ENCODE measurements around the gene PHACTR2. TPM values are rescaled to one million over a fixed set of nuclear protein-coding genes. Genes with fewer than 3 reads are reported as not detected.

Gene PHACTR2
- total RNA-seq, 1 donor from 2014 or later = 71.0 TPM

DNA sequence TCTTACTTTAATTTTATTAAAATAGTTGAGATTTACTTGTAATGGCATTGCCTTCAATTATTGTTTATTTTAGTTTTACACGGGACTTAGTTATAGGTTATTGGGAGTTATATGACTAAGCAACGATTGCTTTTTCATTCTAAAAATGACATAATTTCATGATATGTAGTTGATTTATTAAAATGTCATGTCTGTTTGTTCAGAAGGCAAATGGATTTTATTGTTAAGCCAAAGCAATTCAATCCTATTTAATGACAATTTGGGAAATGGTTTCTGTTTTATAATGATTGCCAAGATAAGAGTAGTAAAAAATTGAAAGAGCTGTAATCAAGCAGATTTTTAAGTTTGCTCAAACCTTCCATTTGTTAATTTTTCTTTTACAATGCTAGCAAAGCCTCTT lies 74.7 kb downstream of the PHACTR2 start:
- H3K9me3 ChIP-seq (replicated peaks) = no peaks in the 10 kb centered on the region
- no peak overlapping the region for H3K27ac ChIP-seq (replicated peaks)
- no peak for DNase-seq
- H3K4me1 ChIP-seq = peaks cover 36% of the 10 kb centered on the region
- no peaks in the 10 kb centered on the region for H3K27me3 ChIP-seq (ENCODE audit: low read depth)
- intact Hi-C loops (cut with micrococcal nuclease) = no loop called here
- peaks cover 25% of the 10 kb centered on the region for H3K36me3 ChIP-seq
- no peak overlapping the region for H3K4me3 ChIP-seq
- TF ChIP-seq, protein P1, sequence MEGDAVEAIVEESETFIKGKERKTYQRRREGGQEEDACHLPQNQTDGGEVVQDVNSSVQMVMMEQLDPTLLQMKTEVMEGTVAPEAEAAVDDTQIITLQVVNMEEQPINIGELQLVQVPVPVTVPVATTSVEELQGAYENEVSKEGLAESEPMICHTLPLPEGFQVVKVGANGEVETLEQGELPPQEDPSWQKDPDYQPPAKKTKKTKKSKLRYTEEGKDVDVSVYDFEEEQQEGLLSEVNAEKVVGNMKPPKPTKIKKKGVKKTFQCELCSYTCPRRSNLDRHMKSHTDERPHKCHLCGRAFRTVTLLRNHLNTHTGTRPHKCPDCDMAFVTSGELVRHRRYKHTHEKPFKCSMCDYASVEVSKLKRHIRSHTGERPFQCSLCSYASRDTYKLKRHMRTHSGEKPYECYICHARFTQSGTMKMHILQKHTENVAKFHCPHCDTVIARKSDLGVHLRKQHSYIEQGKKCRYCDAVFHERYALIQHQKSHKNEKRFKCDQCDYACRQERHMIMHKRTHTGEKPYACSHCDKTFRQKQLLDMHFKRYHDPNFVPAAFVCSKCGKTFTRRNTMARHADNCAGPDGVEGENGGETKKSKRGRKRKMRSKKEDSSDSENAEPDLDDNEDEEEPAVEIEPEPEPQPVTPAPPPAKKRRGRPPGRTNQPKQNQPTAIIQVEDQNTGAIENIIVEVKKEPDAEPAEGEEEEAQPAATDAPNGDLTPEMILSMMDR (IDR thresholded peaks at IDR 0.05; ENCODE audit: borderline replicate concordance) = no peak

DNA sequence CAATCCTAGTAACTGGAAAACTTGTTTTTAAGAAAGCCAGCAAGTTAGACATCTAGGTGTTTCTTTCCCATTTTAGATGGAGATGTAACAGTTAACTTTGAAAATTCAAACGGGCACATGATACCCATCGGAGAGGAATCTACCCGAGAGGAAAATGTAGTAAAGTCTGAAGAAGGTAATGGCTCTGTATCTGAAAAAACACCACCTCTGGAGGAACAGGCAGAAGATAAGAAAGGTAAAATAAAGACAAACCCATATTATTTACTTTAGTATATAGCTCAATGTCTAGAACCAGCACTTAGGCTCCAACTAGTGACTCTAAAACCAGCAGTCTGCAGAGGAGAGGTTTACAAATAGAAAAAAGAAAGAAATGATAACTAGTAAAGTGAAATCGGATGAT lies 75.9 kb downstream of the PHACTR2 start:
- Histone ChIP-seq H3K4me3 (no peak overlapping the region), H3K27ac (replicated peaks) (no peak overlapping the region), H3K4me1 (peaks cover 29% of the 10 kb centered on the region), H3K27me3 (ENCODE audit: low read depth) (no peaks in the 10 kb centered on the region), H3K9me3 (replicated peaks) (no peaks in the 10 kb centered on the region), H3K36me3 (peaks cover 29% of the 10 kb centered on the region)
- DNase-seq = no peak
- TF ChIP-seq, protein P1 (IDR thresholded peaks at IDR 0.05; ENCODE audit: borderline replicate concordance) = no peak
- intact Hi-C loops (cut with micrococcal nuclease) = no loop called here

DNA sequence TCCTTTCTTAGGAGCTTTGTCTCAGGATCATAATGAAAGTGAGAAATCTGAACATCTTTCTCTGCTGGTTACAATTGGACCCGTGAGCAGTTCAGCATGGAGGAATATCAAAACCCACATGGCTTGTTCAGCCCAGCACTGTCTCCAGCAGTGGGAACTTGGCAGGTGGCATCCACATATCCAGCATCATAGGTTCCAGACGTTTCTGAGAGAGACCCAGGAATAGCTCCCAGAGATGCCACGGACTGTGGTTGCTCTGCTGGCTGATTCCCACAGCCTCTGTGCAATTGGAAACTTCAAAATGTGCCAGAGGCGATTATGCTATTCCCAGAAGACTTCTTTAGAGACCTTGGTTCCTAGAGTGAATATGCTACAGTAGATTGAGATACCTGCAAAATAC lies 76.4 kb downstream of the PHACTR2 start:
- H3K9me3 ChIP-seq (replicated peaks) = no peaks in the 10 kb centered on the region
- intact Hi-C loops (cut with micrococcal nuclease) = no loop called here
- peaks cover 25% of the 10 kb centered on the region for H3K36me3 ChIP-seq
- no peak overlapping the region for H3K4me3 ChIP-seq
- no peaks in the 10 kb centered on the region for H3K27me3 ChIP-seq (ENCODE audit: low read depth)
- no peak for DNase-seq
- H3K4me1 ChIP-seq = peaks cover 32% of the 10 kb centered on the region
- H3K27ac ChIP-seq (replicated peaks) = no peak overlapping the region
- TF ChIP-seq, protein P1 (IDR thresholded peaks at IDR 0.05; ENCODE audit: borderline replicate concordance) = no peak

DNA sequence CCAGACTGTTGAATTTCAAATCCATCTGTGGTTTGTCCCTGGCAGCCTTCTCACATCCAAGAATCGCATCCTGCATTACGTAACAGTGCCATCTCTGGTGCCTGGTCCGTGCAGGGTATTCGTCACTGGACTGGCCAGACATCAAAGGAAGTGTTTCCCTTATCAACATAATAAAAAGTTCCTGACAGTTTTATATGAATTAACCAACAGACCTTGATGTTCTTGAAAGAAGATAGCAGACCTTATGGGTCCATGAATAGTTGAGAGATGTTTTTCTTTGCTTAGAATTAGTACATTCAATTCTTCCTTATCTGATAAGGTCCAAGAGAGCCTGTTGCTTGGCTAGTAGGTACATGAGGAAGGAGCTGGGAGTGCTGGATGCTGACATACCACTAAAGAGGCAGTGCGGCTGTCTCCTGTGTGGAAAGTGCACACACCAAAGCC lies 77.6 kb downstream of the PHACTR2 start:
- Histone ChIP-seq H3K27me3 (ENCODE audit: low read depth) (no peaks in the 10 kb centered on the region), H3K4me3 (no peak overlapping the region), H3K36me3 (peaks cover 26% of the 10 kb centered on the region), H3K4me1 (peaks cover 42% of the 10 kb centered on the region), H3K9me3 (replicated peaks) (no peaks in the 10 kb centered on the region), H3K27ac (replicated peaks) (no peak overlapping the region)
- TF ChIP-seq, protein P1 (IDR thresholded peaks at IDR 0.05; ENCODE audit: borderline replicate concordance) = no peak
- DNase-seq = no peak
- intact Hi-C loops (cut with micrococcal nuclease) = no loop called here

DNA sequence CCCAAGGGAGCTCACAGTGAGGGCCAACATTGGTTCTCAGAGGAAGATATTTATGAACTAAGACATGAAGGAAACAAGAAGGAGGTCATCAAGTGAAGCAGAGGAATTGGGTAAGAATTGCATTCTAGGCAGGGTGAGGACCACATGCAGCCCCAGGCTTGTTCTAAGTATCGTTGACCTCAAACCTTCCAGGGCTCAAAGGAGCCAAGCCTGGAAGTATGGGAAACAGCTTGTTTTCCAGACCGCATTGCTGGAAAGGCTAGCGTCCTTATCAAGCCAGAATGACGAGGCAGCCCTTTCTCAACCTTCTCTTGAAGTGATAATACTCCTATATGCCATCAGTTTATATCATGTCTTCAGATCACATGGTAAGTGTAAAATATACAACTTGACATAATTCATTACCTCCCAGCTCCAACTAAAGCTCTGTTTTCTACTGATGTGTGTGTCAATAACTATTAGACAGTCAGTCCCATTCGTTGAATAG lies 79.6 kb downstream of the PHACTR2 start:
- no peak for DNase-seq
- H3K27me3 ChIP-seq (ENCODE audit: low read depth) = no peaks in the 10 kb centered on the region
- intact Hi-C loops (cut with micrococcal nuclease) = no loop called here
- H3K36me3 ChIP-seq = peaks cover 44% of the 10 kb centered on the region
- H3K4me3 ChIP-seq = no peak overlapping the region
- TF ChIP-seq, protein P1 (IDR thresholded peaks at IDR 0.05; ENCODE audit: borderline replicate concordance) = no peak
- no peaks in the 10 kb centered on the region for H3K9me3 ChIP-seq (replicated peaks)
- H3K4me1 ChIP-seq = peaks cover 34% of the 10 kb centered on the region
- no peak overlapping the region for H3K27ac ChIP-seq (replicated peaks)

All from left ventricle myocardium inferior (tissue), 1 donor.